ENCODE measurements around the gene CHMP1A.
A peak's percentile ranks its signal among the peaks of the same experiment; 100 is the strongest.
"Not testable (repeated sequence)": the region's sequence is repeated elsewhere in the genome, so short reads cannot be mapped to it uniquely, and the experiment has no call there.

The CHMP1A gene

DNA sequence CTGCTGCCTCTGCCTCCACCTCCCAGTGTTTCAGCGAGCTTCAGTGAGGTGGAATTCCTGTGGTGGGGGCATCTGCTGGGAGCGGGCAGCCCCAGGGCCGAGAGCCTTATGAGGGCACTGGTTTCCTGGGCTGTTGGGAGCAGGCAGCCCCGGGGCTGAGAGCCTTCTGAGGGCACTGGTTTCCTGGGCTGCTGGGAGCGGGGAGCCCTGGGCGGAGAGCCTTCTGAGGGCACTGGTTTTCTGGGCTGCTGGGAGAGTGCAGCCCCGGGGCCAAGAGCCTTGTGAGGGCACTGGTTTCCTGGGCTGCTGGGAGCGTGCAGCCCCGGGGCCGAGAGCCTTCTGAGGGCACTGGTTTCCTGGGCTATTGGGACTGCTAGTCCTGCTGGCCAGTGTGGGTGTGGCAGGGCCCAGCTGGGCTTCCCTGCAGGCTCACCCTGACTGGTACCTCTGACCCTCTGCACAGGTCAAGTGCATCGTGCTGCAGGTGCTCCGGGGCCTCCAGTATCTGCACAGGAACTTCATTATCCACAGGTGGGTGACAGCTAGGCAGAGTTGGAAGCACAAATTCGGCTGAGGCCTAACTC, 34.6 kb upstream of the CHMP1A start:
- DNase-seq = no peak

DNA sequence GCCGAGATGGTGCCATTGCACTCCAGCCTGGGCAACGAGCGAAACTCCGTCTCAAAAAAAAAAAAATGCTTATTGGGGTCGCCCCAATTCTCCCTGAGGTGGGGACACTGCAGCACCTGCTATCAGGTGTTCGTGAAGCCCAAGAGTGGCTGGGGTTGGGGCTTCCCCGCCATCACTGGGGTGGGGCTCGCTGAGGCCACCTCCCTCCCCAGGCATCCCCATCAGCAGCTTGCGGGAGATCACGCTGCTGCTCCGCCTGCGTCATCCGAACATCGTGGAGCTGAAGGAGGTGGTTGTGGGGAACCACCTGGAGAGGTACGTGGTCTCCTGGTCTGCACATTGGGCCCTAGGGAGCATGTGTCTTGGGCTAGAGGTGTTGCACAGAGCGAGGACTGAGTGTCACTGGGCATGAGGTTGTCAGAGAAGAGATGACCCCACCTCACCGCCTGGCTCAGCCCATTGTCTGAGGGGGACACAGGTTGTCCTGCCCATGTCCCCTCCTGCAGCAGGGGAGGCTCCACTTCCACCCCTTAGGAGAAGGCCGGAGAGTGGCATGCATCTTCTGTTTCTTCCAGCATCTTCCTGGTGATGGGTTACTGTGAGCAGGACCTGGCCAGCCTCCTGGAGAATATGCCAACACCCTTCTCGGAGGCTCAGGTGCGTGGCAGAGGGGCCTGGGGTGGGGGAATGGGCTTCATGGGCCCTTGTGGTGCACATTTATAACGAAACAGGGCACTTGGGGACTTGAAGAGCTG, 33.9 kb upstream of the CHMP1A start:
- DNase-seq = no peak

DNA sequence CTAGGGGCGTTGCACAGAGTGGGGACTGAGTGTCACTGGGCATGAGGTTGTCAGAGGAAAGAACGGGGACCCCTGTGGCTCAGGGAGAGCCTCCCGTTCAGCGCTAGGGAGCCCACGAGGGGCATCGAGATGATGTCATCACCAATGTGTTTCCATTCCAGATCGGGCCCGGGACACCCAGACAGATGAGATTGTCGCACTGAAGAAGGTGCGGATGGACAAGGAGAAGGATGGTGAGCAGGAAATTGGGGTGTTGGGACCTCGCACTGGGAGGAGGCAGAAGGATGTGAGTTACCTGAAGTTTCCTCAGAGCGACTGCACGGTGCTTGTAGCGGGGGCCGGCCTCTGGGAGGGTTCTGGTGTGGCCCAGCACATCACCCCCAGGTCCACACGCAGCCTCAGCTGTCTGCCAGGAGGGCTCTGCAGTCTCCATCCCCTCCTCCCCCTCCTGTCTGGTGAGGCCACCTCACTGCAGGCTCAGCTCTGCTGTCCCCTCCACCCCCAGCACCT, 32.9 kb upstream of the CHMP1A start:
- DNase-seq = no peak

DNA sequence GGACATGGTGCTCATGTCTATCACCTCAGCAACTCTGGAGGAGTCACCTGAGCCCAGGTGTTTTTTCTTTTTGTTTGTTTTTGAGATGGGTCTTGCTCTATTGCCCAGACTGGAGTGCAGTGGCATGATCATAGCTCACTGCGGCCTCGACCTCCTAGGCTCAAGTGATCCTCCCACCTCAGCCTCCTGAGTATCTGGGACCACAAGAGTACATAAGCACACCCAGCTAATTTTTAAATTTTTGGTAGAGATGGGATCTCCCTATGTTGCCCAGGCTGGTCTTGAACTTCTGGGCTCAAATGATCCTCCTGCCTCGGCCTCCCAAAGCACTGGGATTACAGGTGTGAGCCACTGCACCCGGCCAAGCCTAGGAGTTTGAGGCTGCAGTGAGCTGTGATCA, 32.1 kb upstream of the CHMP1A start:
- not testable (repeated sequence) for DNase-seq

DNA sequence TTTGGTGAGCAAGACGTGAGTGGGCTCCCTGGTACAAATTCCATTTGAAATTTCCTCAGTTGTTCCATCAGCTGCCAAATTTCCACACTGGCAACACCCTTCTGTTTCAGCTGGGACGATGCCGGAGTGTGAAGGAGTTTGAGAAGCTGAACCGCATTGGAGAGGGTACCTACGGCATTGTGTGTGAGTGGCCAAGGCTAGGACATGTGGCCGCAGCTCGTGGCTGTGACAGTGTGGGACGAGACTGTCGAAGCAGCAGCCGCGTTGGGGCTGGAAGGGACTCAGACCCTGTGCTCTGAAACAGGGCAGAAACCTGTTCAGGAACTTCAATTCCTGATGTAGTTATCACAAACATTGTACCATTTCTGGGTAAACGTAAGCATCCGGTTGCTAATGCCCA, 31.6 kb upstream of the CHMP1A start:
- no peak for DNase-seq

DNA sequence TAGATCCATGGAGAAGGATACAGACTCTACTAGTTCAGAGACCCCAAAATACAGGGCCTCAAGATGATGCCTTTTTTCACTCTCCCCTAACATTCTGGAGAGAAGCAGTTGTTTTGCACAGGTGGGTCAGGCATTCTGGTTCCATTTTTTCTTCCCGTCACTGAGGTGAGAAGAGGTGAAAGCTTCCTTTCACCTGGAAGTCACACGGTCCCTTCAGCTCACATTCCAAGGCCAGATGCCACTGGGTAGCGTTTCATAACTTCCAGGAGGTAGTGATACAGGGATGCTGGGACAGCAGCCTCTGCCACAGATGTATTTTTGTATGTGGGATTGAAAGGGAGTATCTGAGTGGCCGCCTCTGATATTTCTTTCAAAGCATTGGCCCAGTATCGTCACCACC, 30.9 kb upstream of the CHMP1A start:
- no peak for DNase-seq

DNA sequence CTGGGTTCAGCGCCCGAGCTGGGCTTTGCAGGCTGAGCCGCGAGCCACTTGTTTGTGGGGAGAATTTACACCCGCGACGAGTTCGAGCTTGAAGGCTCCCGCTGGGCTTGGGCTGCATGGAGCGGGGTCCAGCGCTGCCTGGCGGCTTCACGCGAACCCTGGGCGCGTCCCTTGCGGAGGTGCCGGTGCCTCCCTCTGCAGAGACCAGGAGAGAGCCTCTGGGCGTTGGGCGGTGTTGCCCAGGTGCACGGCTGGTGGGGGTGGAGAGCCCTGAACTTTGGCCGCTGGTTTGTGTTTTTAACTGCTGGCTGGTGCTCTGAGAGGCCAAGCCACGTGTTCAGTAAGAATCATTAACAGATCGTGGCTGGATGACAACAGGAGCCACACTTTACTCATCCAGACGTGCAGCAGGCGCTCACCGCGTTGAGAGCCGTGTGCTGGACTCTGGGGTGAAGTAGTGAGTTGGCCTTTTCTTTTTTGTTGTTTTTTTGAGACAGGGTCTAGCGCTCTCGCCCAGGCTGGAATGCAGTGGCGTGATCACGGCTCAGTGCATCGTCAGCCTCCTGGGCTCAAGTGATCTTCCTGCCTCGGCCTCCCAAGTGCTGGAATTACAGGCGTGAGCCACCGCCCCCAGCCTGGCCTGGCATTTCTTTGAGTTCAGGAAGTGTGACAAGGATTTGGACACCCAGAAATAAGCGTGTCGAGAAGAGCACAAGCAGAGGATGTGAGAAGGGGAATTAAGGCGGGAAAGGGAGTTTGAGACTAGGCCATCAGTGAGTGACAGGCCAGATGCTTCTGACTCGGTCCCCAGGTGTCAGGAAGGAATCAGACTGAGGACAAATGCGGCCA, 29.8 kb upstream of the CHMP1A start:
- no peak for DNase-seq

DNA sequence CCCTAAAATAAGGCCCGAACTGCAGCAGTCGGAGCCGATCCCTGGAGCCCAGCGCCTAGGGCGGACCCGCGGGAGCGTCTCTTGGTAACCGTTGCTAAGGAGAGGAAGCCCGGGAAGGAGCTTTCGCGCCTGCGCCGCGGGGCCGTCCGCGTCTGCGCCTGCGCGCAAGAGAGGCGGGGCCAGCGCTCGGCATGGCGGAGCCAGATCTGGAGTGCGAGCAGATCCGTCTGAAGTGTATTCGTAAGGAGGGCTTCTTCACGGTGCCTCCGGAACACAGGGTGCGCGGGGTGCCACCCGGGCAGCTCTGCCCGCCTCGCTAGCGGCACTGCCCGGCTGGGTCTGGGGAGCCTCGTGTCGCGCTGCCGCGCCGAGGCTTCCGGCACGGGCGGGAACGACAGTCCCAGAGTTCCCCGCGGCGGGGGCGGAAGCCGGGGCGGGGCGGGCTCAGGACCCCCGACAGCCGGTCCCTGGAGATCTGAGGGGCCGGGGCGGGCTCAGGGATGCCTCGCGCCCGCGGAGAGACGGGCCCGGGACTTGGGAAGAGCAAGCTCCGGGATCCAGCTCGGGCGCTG, 29.1 kb upstream of the CHMP1A start, which contains the start of gene CDK10:
Gene CDK10 (plus strand): TSS at position 170 of the 572 bp plus-strand sequence. CDS start 22 bp downstream, at position 192.
- peak; percentile 83 for DNase-seq

DNA sequence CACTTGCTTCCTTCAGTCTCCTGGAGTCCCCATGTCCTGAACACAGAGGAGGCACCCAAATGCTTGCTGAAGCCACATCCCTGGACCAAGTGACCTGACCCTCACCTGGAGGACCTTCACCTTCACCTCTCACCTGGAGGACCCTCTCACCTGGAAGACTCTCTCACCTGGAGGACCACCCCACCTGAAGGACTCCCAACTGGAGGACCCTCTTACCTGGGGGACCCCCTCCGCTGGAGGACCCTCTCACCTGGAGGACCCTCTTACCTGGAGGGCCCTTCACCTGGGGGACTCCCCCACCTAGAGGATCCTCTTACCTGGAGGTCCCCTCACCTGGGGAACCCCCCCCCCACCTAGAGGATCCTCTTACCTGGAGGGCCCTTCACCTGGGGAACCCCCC, 28.4 kb upstream of the CHMP1A start:
- no peak for DNase-seq

DNA sequence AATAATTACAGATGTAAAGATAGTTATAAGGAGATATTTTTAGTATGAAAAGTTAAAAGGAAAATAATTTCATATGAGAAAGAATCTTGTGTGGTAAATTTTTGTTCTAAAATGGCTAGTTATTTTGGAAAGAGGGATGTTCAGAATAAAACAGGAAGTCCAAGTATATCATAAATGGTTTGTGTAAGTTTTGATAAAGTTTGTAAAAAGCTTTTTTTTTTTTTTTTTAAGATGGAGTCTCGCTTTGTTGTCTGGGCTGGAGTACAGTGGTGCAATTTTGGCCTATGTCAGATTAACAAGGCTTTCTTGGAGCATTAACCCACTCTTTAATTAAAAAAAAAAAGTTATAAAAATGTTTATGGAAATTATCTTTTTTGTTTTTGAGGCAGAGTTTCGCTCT, 20.8 kb upstream of the CHMP1A start:
- no peak for DNase-seq

DNA sequence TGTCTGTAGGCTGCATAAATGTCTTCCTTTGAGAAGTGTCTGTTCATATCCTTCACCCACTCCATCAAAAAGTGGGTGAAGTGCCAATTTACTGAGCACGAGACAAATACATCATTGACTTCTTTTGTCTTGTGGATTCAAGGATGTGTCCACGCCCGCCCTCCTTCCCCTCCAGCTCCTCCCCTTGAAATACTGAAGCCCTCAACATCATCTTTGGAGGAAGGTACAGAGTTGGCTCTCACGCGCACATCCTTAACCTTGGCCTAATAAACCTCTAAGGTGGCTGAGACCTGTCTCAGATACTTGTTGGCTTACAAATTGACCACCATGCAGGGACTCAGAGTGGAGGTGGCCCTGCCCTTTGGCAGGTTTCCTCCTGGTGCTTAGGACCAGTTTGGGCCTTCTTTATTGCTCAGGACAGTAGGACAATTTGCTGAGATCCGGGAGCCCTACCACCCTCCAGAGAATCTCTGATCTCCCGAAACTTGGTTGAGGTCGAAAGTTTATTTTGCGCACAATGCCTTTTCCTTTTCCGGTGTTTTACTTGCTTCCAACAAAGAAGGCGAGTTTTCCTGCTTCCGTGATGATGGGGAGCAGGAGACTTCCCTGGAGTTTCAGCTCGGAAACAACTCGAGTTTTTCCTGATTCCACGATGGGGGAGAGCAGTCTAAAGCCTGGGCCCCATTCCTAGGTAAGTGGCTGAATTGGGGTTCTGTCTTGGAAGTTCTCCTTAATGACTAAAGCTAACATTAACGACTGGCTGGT, 14.9 kb upstream of the CHMP1A start:
- no peak for DNase-seq

DNA sequence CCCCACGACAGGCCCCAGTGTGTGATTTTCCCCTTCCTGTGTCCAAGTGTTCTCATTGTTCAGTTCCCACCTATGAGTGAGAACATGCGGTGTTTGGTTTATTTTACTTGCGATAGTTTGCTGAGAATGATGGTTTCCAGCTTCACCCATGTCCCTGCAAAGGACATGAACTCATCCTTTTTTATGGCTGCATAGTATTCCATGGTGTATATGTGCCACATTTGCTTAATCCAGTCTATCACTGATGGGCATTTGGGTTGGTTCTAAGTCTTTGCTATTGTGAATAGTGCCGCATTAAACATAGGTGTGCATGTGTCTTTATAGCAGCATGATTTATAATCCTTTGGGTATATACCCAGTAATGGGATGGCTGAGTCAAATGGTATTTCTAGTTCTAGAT, 14.1 kb upstream of the CHMP1A start:
- DNase-seq = not testable (repeated sequence)

DNA sequence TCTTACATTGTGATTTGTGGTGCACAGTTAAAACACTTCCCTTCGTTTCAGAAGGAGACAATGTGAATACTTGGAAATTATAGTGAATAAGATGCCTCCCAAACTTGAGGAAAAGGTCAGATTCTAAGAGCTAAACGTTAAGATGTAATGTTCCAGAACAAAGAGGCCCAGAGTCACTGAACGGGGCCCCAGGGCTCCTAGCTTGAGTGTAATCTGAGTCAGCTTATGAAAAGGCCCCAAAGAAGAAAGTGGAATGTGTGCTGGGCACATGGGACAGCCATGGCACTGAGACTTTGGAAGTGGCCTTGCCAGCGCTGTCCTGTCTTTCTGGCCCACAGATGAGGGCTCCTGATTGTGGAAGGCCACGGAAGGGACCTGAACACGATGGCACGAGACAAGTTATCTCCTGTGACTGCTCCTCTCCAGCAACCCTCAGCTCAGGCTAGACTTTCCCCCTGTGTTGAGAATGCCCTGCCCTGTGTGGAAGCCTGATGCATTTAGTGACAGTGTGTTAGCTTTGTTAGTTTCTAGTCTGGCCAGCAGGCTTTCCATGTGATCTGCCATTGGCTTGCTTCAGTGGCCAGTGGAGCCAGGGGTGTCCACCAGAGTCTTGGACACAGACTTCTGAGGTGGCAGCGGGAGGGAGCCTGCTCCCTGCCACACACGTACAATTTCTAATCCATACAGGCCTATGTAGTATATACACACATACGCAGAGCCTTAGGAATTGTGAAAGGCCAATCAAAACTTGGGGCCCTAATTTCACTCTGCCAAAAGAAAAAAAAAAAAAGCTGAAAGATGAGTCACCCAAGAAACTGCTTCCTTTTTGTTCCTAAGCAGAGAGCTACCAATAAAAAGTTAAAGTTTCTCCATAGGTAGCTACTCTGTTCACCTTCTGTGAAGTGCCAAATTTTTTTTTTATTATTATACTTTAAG, 13.3 kb upstream of the CHMP1A start:
- no peak for DNase-seq

DNA sequence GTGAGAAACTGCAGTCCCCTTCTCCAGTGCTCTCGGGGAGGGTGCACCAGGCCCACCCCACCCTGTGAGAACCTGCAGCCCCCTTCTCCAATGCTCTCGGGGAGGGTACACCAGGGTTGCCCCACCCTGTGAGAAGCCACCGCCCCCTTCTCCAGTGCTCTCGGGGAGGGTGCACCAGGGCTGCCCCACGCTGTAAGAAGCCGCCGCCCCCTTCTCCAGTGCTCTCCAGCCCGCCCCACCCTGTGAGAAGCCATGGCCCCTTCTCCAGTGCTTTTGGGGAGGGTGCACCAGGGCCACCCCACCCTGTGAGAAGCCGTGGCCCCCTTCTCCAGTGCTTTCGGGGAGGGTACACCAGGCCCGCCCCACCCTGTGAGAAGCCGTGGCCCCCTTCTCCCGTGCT, 12.2 kb upstream of the CHMP1A start:
- DNase-seq = no peak

DNA sequence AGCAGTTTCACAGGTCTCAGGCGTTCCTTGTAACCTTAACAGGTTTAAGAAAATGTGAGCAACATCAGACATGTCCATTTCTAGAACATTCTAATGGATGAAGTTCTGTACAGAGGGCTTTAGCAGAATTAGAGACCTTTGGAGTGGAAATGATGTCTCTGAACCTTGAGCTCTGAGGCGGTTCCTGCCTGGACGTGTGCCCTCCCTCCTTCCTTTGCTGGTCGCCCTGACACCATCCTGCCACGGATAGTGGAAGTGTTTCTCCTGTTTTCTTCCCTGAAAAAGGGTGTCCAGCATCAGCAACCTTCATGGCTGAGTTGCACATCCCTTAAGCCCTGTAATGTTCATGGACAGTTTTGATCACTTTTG, 11.3 kb upstream of the CHMP1A start:
- no peak for DNase-seq

DNA sequence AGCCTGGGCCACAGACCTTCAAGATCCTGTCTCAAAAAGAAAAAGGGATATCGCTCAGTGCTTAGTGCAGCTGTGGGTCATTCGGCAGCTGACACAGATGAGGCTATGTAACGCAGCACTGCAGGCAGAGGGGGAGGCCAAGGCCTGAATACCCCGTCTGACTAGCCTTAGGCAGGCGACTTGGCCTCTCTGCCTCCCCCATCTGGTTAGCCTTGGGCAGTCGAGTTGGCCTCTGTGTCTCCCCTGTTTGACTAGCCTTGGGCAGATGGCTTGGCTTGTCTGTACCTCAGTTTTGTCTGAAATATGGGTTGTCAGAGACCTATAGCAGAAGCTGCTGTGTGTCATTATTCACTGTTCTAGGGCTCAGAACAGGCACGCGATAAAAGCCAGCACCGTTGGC, 10.1 kb upstream of the CHMP1A start:
- DNase-seq = no peak

DNA sequence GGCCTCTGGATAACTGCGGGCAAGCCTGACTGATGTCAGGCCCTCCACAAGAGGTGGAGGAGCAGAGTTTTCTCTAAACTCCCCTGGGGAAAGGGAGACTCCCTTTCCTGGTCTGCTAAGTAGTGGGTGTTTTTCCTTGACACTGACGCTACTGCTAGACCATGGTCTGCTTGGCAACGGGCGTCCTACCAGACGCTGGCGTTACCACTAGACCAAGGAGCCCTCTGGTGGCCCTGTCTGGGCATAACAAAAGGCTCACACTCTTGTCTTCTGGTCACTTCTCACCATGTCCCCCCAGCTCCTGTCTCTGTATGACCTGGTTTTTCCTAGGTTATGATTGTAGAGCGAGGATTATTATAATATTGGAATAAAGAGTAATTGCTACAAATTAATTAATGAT, 9.5 kb upstream of the CHMP1A start:
- DNase-seq = not testable (repeated sequence)

DNA sequence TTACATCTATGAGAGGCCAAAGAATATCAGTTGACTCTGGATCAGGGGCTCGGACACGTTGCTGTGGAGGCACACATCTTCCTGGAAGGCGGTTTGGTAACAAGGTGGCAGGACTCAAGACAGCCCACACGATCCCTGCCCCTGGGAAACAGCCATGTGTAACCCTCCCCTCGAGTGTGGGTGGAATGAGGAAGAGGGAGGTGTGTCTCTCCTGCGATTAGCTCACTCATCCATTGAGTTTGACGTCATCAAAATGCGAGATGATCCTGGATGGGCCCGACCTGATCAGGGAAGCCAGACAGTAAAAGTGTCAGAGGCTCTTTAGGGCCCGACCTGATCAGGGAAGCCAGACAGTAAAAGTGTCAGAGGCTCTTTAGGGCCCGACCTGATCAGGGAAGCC, 6.7 kb upstream of the CHMP1A start:
- not testable (repeated sequence) for DNase-seq

DNA sequence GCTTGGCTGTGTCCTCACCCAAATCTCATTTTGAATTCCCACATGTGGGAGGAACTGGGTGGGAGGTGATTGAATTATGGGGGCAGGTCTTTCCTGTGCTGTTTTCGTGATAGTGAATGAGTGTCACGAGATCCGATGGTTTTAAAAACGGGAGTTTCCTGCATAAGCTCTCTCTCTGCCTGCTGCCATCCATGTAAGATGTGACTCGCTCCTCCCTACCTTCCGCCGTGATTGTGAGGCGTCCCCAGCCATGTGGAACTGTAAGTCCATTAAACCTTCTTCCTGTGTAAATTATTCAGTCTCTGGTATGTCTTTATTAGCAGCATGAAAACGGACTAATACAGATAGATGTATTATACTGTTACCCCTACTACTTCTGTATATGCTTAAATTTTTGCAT, 3.7 kb upstream of the CHMP1A start:
- no peak for DNase-seq

DNA sequence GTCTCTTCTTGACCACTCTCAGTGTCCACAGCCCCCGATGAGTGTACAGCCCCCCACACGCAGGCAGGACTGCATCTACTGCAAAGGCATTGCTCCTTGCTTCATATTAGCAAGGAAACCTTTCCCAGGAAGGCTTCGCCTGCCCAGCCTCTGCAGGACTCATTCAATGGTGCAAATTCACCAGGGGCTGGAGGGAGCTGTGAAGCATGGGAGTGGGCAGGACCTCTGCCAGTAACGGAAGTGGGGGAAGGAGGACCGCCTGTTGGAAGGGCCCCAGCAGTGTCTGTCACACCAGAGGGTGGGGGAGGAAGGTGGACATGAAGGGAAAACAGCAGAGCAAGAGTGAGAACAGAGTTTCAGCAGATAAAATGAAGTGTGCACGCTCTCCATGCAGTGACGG, 2.6 kb upstream of the CHMP1A start:
- DNase-seq = no peak

DNA sequence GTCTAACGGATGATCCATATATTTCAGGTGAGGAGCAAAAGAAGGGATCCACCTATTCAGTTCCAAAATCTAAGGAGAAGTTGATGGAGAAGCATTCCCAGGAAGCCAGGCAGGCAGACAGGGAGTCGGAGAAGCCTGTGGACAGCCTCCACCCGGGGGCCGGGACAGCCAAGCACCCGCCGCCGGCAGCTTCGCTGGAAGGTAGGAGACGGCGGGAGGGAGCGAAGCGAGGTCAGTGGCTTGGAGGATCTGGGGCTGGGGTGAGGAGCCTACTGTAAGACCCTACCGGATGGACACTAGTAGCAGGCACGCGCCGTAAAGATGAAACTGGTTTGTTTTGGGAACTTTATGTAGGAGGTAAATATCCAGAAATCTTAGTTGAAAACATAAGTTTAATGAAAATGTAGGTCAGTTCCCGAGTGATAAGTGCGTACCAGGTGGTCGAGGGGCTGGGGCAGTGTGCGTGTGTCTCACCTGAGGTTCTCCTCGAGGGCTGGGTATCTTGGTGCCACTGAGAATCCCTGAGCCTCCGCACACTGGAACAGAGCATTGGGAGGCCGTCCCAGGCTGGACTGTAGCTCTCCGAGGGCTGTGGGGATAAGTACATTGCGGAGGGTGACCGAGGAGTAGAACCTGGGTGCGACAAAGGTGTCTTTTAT, 842 bp upstream of the CHMP1A start:
- no peak for DNase-seq
